ENCODE measurements around the gene BTBD7. TPM values are rescaled to one million over a fixed set of nuclear protein-coding genes. Genes with fewer than 3 reads are reported as not detected.

BTBD7 gene
- total RNA-seq, 1 donor from 2014 or later, result 45.9 TPM

DNA sequence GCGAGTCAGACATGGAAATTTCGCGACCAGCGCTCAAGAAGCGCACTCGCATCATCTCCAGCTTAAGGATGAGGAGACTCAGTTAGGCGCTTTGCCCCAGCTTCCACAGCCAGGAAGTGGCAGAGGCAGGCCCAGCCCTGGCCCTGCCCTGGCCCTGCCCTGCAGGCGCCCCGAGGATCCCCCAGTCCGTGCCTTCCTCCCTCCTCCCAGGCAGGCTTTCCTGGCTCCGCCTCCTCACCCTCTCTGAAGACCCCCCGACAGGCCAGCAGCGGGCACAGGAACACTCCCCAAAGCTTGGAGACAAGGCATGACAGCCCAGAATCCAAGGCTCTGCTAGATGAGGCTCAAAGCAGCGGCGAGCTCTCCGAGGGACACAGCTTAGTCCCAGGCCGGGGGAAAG is 100.7 kb downstream of the BTBD7 start:
- TF ChIP-seq, protein P1, sequence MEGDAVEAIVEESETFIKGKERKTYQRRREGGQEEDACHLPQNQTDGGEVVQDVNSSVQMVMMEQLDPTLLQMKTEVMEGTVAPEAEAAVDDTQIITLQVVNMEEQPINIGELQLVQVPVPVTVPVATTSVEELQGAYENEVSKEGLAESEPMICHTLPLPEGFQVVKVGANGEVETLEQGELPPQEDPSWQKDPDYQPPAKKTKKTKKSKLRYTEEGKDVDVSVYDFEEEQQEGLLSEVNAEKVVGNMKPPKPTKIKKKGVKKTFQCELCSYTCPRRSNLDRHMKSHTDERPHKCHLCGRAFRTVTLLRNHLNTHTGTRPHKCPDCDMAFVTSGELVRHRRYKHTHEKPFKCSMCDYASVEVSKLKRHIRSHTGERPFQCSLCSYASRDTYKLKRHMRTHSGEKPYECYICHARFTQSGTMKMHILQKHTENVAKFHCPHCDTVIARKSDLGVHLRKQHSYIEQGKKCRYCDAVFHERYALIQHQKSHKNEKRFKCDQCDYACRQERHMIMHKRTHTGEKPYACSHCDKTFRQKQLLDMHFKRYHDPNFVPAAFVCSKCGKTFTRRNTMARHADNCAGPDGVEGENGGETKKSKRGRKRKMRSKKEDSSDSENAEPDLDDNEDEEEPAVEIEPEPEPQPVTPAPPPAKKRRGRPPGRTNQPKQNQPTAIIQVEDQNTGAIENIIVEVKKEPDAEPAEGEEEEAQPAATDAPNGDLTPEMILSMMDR (IDR thresholded peaks at IDR 0.05), result no peak
- Mint-ChIP-seq H3K27me3 (ENCODE audit: unreplicated experiment) (no peaks in the 10 kb centered on the region), H3K36me3 (ENCODE audit: unreplicated experiment) (peaks cover 16% of the 10 kb centered on the region), H3K4me1 (ENCODE audit: unreplicated experiment) (no peaks in the 10 kb centered on the region), H3K4me3 (ENCODE audit: unreplicated experiment) (no peak overlapping the region), H3K9me3 (ENCODE audit: unreplicated experiment) (no peaks in the 10 kb centered on the region), H3K27ac (ENCODE audit: unreplicated experiment) (no peak overlapping the region)
- DNase-seq (ENCODE audit: extremely low spot score, unreplicated experiment), result no peak

DNA sequence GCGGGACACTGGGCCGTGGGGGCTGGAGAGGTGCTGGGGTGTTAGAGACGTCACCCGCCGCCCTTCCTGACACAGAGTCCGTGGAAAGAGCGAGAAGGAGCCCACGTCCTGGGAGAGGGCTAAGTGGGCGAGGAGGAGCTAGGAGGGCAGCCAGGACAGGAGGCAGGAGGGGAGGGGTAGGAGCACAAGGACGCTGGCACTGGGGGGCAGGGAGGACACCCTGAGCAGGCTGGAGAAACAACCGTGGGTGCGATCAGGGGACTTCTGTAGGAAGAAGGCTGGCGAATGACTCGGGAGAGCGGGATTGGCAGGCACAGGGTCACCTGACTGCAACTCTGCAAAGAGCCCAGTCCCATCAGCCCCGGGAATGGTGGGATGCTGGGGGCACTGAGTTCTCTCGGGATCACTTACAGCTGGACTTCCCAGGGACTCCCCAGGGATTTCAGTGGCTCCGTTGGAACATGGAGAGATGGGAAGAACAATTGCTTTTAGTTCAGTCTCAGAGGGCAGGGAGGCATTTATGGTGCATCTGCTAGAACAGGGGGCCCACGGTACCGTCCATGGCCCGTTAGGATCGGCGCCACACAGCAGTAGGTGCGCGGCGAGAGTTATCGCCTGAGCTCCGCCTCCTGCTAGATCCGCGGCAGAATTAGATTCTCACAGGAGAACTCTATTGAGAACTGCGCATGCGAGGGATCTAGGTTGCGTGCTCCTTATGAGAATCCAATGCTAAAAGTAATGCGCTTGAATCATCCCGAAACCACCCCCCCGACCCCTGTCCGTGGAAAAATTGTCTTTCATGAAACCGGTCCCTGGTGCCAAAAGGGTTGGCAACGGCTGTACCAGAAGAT is 101.5 kb downstream of the BTBD7 start:
- Mint-ChIP-seq H3K27me3 (ENCODE audit: unreplicated experiment) (no peaks in the 10 kb centered on the region), H3K4me1 (ENCODE audit: unreplicated experiment) (no peaks in the 10 kb centered on the region), H3K4me3 (ENCODE audit: unreplicated experiment) (no peak overlapping the region), H3K36me3 (ENCODE audit: unreplicated experiment) (peaks cover 21% of the 10 kb centered on the region), H3K27ac (ENCODE audit: unreplicated experiment) (no peak overlapping the region), H3K9me3 (ENCODE audit: unreplicated experiment) (no peaks in the 10 kb centered on the region)
- DNase-seq (ENCODE audit: extremely low spot score, unreplicated experiment), result no peak
- TF ChIP-seq, protein P1 (IDR thresholded peaks at IDR 0.05), result no peak

DNA sequence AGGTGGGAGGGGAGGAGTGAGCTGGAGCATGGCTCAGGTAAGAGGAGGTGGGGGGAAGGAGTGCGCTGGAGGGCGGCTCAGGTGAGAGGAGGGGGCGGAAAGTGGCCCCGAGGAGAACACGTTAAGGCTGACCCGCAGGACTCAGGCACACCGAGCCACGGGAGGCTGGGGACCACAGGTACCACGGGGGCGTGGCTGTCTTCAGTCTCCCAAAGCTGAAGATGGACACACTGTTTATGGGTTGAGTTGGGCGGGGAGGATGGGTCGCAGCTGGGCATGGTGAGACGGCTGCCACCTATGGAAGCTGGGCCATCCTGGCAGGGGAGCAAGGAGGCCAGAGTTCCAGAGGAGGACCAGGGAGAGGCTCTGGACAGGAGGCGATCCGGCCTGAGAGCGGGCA is 102.3 kb downstream of the BTBD7 start:
- no peaks in the 10 kb centered on the region for H3K27me3 Mint-ChIP-seq (ENCODE audit: unreplicated experiment)
- H3K9me3 Mint-ChIP-seq (ENCODE audit: unreplicated experiment), result no peaks in the 10 kb centered on the region
- no peak overlapping the region for H3K4me3 Mint-ChIP-seq (ENCODE audit: unreplicated experiment)

DNA sequence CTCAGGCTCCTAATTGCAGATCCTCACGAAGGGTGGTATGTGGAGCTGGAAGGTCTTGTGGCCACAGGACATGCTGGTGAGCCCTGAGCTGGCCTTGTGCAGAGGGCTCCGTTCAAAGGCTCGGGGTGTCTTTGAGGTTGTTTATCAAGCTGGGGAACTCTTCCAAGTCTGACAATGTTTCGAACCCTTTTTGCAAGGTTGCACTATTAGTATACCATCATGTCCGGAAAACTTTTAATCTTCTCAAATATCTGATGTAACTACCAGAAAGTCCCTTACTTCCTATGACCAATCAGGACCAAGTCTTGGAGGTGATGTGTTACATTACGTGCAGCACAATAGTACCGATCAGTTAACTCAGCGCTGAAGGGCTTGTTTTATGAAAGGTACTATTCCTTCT is 104.3 kb downstream of the BTBD7 start:
- Mint-ChIP-seq H3K36me3 (ENCODE audit: unreplicated experiment) (peaks cover 33% of the 10 kb centered on the region), H3K27me3 (ENCODE audit: unreplicated experiment) (no peaks in the 10 kb centered on the region), H3K4me1 (ENCODE audit: unreplicated experiment) (no peaks in the 10 kb centered on the region), H3K9me3 (ENCODE audit: unreplicated experiment) (no peaks in the 10 kb centered on the region), H3K4me3 (ENCODE audit: unreplicated experiment) (no peak overlapping the region), H3K27ac (ENCODE audit: unreplicated experiment) (no peak overlapping the region)
- TF ChIP-seq, protein P1 (IDR thresholded peaks at IDR 0.05), result no peak
- DNase-seq (ENCODE audit: extremely low spot score, unreplicated experiment), result no peak

More for the DNA sequence above, 102.3 kb downstream of the BTBD7 start:
- Mint-ChIP-seq H3K4me1 (ENCODE audit: unreplicated experiment) (no peaks in the 10 kb centered on the region), H3K36me3 (ENCODE audit: unreplicated experiment) (peaks cover 25% of the 10 kb centered on the region), H3K27ac (ENCODE audit: unreplicated experiment) (no peak overlapping the region)
- TF ChIP-seq, protein P1 (IDR thresholded peaks at IDR 0.05), result no peak
- no peak for DNase-seq (ENCODE audit: extremely low spot score, unreplicated experiment)

DNA sequence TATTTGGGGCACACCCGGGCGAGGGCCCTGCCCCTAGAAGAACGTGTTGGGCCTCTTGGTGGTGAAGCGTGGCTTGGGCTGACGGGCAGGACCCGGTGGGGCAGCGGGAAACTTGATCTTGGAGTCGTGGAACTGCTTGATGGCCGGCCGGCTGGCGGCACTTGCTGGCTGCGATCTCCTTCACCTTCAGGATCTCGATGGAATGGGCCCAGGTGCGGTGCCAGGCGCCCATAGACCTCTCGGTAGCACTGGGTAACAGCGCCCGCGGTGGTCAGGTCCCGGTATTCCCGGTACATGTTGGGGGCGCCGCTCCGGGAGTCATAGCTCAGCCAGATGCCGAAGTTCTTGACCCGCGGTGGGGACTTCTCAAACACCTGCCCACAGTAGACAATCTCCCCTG is 109.3 kb downstream of the BTBD7 start:
- no peak overlapping the region for H3K4me3 Mint-ChIP-seq (ENCODE audit: unreplicated experiment)
- no peaks in the 10 kb centered on the region for H3K4me1 Mint-ChIP-seq (ENCODE audit: unreplicated experiment)
- no peak for DNase-seq (ENCODE audit: extremely low spot score, unreplicated experiment)
- peaks cover 45% of the 10 kb centered on the region for H3K36me3 Mint-ChIP-seq (ENCODE audit: unreplicated experiment)
- H3K9me3 Mint-ChIP-seq (ENCODE audit: unreplicated experiment), result no peaks in the 10 kb centered on the region
- no peaks in the 10 kb centered on the region for H3K27me3 Mint-ChIP-seq (ENCODE audit: unreplicated experiment)
- no peak overlapping the region for H3K27ac Mint-ChIP-seq (ENCODE audit: unreplicated experiment)
- TF ChIP-seq, protein P1 (IDR thresholded peaks at IDR 0.05), result no peak

All from osteocyte (in vitro differentiated cells).